RKO (cell line): ENCODE results near the gene TRIP4.
"Not testable (repeated sequence)": the region's sequence is repeated elsewhere in the genome, so short reads cannot be mapped to it uniquely, and the experiment has no call there.

Source experiments
- DNase-seq: peaks from one replicate; pipeline ENCODE4 v3.0.0-alpha.2; 2016; ENCODE audit warnings: low spot score

The TRIP4 gene

GRCh38 chr15:64490598-64491259, 103.1 kb downstream of the TRIP4 start:
- no peak for DNase-seq

DNA sequence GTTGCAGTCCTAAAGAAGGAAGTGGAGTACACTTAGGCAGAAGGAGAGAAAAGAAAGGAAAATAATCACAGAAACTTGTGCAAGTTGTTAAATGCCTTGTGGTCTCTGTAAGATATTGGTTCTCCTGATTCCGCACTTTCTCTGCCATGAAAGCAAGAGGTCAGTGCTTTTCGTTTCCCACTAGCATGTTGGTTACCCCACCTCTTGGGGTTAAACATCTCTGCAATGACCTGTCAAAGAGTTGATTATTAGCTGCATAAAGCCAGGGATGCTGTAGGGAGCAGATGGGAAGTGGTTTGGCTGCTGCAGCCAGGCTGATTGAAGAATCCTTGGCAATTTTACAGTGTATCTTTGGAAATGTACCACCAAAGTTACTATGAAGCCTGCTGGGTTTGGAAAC, 106.0 kb downstream of the TRIP4 start:
- DNase-seq: no peak

GRCh38 chr15:64495968-64496367, 108.3 kb downstream of the TRIP4 start:
- DNase-seq: not testable (repeated sequence)

- no peak for DNase-seq
Observed at GRCh38 chr15:64500695-64501395, 113.2 kb downstream of the TRIP4 start.

GRCh38 chr15:64501396-64501715, 113.7 kb downstream of the TRIP4 start:
- DNase-seq: no peak

DNA sequence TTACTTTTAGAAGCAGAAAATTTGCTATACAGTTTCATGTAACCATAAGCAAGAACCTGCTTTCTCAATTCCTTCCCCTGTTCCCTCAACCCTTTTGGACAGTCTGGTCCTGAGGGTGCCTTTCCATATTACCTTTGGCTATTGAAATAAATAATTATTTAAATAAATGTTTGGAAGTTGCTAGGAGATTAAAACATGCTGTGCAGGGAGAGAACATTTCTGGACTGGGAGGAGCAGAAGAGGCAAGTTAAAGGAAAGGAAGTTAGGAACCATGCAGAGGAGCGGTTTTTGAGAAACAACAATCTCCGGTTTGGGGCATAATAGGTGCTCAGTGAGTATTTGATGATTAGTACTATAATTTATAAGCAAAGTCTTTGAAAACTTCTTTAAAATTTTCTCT, 114.5 kb downstream of the TRIP4 start:
- DNase-seq: no peak

DNA sequence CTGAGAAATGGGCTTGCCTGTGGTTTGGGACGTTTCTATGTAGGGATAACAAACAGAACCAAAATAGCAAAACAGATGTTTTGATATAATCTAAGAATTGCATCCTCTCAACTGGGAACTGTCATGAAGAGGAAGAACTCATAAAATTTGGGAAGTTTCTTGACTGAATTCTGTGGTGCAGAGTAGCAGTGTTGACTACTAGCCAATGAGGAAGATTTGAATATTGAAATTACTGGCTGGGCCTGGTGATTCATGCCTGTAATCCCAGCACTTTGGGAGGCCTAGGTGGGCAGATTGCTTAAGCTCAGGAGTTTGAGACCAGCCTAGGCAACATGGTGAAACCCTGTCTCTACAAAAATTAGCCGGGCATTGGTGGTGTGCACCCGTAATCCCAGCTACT, 114.9 kb downstream of the TRIP4 start:
- DNase-seq: no peak

DNA sequence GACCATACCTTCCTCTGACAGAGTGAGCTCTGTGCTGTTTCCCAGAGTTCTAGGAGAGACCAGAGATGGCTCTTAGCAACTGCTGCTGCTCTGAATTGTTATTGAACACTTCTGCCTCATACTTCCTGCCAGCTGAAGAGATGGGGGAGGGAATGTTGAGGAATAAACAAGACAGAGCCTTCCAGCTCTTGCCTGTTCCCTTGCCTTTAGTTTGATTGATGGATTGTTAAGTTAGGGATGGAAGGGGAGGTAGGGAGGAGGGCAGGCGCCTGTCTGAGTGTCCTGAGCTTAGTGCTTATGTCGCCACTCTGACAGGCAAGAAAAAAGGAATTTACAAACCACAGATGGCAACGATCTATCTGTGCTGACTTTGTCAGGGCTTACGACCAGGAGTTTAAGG, 115.6 kb downstream of the TRIP4 start:
- DNase-seq: no peak

- no peak for DNase-seq
Observed at GRCh38 chr15:64503640-64504039, 116.0 kb downstream of the TRIP4 start.
